HepG2 (cell line): ENCODE measurements around the gene DNAAF1. TPM values are rescaled to one million over a fixed set of nuclear protein-coding genes. Genes with fewer than 3 reads are reported as not detected.

Experiments
- ATF1 ChIP-seq: IDR thresholded peaks from 2 replicates; pipeline ENCODE4 v1.6.1; 2016; ENCODE audit warnings: mild to moderate bottlenecking, control low read depth
- DNMT3B ChIP-seq: conservative IDR thresholded peaks from 2 replicates; pipeline ENCODE4 v1.6.1; 2016; ENCODE audit warnings: missing biosample characterization, control low read depth
- HNRNPK ChIP-seq: fragments of 200-400 bp; formaldehyde crosslinking; IDR thresholded peaks from 2 replicates; pipeline ENCODE4 v1.6.1; 2018; ENCODE audit warnings: low read length, low read depth, moderate library complexity, mild to moderate bottlenecking; ENCODE audit not compliant: poor library complexity, severe bottlenecking
- HNRNPLL ChIP-seq: fragments of 200-400 bp; formaldehyde crosslinking; IDR thresholded peaks from 2 replicates; pipeline ENCODE4 v1.6.1; 2017; ENCODE audit warnings: mild to moderate bottlenecking, low read depth, low read length; ENCODE audit not compliant: poor library complexity, severe bottlenecking
- KAT7 ChIP-seq: IDR thresholded peaks from 2 replicates; pipeline ENCODE4 v1.6.1; 2018; ENCODE audit warnings: borderline replicate concordance, missing compliant biosample characterization
- MXD4 ChIP-seq: IDR thresholded peaks from 2 replicates; pipeline ENCODE4 v1.6.1; 2016; ENCODE audit warnings: mild to moderate bottlenecking, missing biosample characterization, missing genetic modification reagents
- NKX3-1 ChIP-seq: sonication (generic); formaldehyde crosslinking; IDR thresholded peaks from 2 replicates; pipeline ENCODE4 v1.5.0; 2020; ENCODE audit warnings: missing genetic modification reagents
- NR0B2 ChIP-seq: sonication (generic); formaldehyde crosslinking; IDR thresholded peaks from 2 replicates; pipeline ENCODE4 v1.4.0; 2020; ENCODE audit warnings: mild to moderate bottlenecking, missing genetic modification reagents
- NR2F1 ChIP-seq, 2 experiments: fragments of 450-650 bp in 1 of 2; formaldehyde crosslinking in 1 of 2; IDR thresholded peaks; 2 replicates each; pipeline versions ENCODE4 v1.5.0 to v1.6.1; 2016 to 2020; ENCODE audit warnings: mild to moderate bottlenecking in 1 of 2, missing compliant biosample characterization in 1 of 2, missing genetic modification reagents in 1 of 2, moderate library complexity in 1 of 2
- PAWR ChIP-seq: sonication (generic); formaldehyde crosslinking; IDR thresholded peaks from 2 replicates; pipeline ENCODE4 v1.4.0; 2020; ENCODE audit warnings: missing genetic modification reagents, mild to moderate bottlenecking, borderline replicate concordance
- RARG ChIP-seq: sonication (generic); formaldehyde crosslinking; IDR thresholded peaks from 2 replicates; pipeline ENCODE4 v1.4.0; 2020; ENCODE audit warnings: low read depth, mild to moderate bottlenecking, missing genetic modification reagents
- TFAP4 ChIP-seq: sonication (generic); IDR thresholded peaks from 2 replicates; pipeline ENCODE4 v1.6.1; 2016; ENCODE audit warnings: low read depth, borderline replicate concordance
- THYN1 ChIP-seq: sonication (generic); formaldehyde crosslinking; IDR thresholded peaks from 2 replicates; pipeline ENCODE4 v1.8.1; 2023; ENCODE audit warnings: low read depth, mild to moderate bottlenecking, moderate library complexity, missing genetic modification reagents, borderline replicate concordance
- ZBTB20 ChIP-seq: sonication (generic); formaldehyde crosslinking; IDR thresholded peaks from 2 replicates; pipeline ENCODE4 v1.8.1; 2023; ENCODE audit warnings: missing genetic modification reagents, low read depth, mild to moderate bottlenecking, borderline replicate concordance
- ZFAT ChIP-seq: sonication (generic); formaldehyde crosslinking; conservative IDR thresholded peaks from 2 replicates; pipeline ENCODE4 v1.8.1; 2023; ENCODE audit warnings: missing genetic modification reagents, inconsistent platforms
- ZNF138 ChIP-seq: sonication (generic); formaldehyde crosslinking; IDR thresholded peaks from 2 replicates; pipeline ENCODE4 v1.5.0; 2020; ENCODE audit warnings: mild to moderate bottlenecking, low read depth, missing genetic modification reagents
- ZNF225 ChIP-seq: sonication (generic); formaldehyde crosslinking; IDR thresholded peaks from 2 replicates; pipeline ENCODE4 v1.4.0; 2020; ENCODE audit warnings: mild to moderate bottlenecking, missing genetic modification reagents
- ZNF230 ChIP-seq: sonication (generic); formaldehyde crosslinking; IDR thresholded peaks from 2 replicates; pipeline ENCODE4 v1.4.0; 2020; ENCODE audit warnings: mild to moderate bottlenecking, missing genetic modification reagents
- ZNF260 ChIP-seq: sonication (generic); formaldehyde crosslinking; IDR thresholded peaks from 2 replicates; pipeline ENCODE4 v1.4.0; 2020; ENCODE audit warnings: missing genetic modification reagents, low read depth, mild to moderate bottlenecking, borderline replicate concordance
- ZNF383 ChIP-seq: sonication (generic); formaldehyde crosslinking; IDR thresholded peaks from 2 replicates; pipeline ENCODE4 v1.4.0; 2020; ENCODE audit warnings: missing genetic modification reagents, mild to moderate bottlenecking, borderline replicate concordance
- ZNF441 ChIP-seq: sonication (generic); formaldehyde crosslinking; IDR thresholded peaks from 2 replicates; pipeline ENCODE4 v1.7.0; 2021; ENCODE audit warnings: missing genetic modification reagents, borderline replicate concordance
- ZNF646 ChIP-seq: sonication (generic); formaldehyde crosslinking; IDR thresholded peaks from 2 replicates; pipeline ENCODE4 v1.9.0; 2021; ENCODE audit warnings: mild to moderate bottlenecking, missing genetic modification reagents
- ZSCAN20 ChIP-seq: sonication (generic); formaldehyde crosslinking; IDR thresholded peaks from 2 replicates; pipeline ENCODE4 v1.4.0; 2020; ENCODE audit warnings: missing genetic modification reagents, mild to moderate bottlenecking, borderline replicate concordance
- polyA plus RNA-seq, 8 experiments: library from polyadenylated mRNA; depleted of rRNA in 3 of 8; stranded (reverse) in 7 of 8; unstranded in 1 of 8; fragments of >200 nt; fragmentation: Illumina TruSeq in 4 of 8; extraction: Trizol in 4 of 8; gene quantifications; 2 replicates each; pipeline versions ENCODE4 v1.2.1 to v1.2.3, GENCODE V29; 2011 to 2016; ENCODE audit warnings: low read depth in 4 of 8, missing spikeins in 1 of 8, mixed read lengths in 1 of 8; ENCODE audit not compliant: insufficient read depth in 1 of 8
- total RNA-seq, 5 experiments: library from RNA; depleted of rRNA; stranded (reverse); fragments of >200 nt; fragmentation: Illumina TruSeq; extraction: Trizol; gene quantifications; 2 replicates each; pipeline ENCODE4 v1.2.3, GENCODE V29; 2016; ENCODE audit warnings: low read depth in 1 of 5

Gene DNAAF1
- total and polyA plus RNA-seq, 2 of the 13 experiments (the other 11 are each of a cell fraction or from before 2014, with no cell fraction given) = 0.04 TPM; not detected in 1

- TF ChIP-seq HNRNPLL = no peak
- TF ChIP-seq TFAP4 = no peak
- TF ChIP-seq ZFAT (CRISPR knock-in tag) = no peak
- TF ChIP-seq ZNF230 (CRISPR knock-in tag) = no peak
- TF ChIP-seq NKX3-1 = no peak
- TF ChIP-seq ZNF138 (CRISPR knock-in tag) = no peak
- TF ChIP-seq ATF1 (CRISPR knock-in tag) = no peak
- no peak for TF ChIP-seq PAWR
- no peak for TF ChIP-seq HNRNPK
- TF ChIP-seq NR0B2 (CRISPR knock-in tag) = no peak; the same call in 1 of the 2 replicates
- no peak for TF ChIP-seq ZNF441 (CRISPR knock-in tag)
- TF ChIP-seq THYN1 = no peak
- no peak for TF ChIP-seq ZBTB20 (CRISPR knock-in tag)
- TF ChIP-seq NR2F1 (CRISPR knock-in tag; IDR thresholded peaks at IDR 0.05) = no peak
- no peak for TF ChIP-seq ZNF225
- TF ChIP-seq ZSCAN20 (CRISPR knock-in tag) = no peak
- TF ChIP-seq KAT7 (CRISPR knock-in tag) = no peak
- no peak for TF ChIP-seq RARG
- TF ChIP-seq ZNF260 (CRISPR knock-in tag) = no peak
- TF ChIP-seq MXD4 (CRISPR knock-in tag) = no peak
- TF ChIP-seq ZNF646 (CRISPR knock-in tag) = no peak
- TF ChIP-seq DNMT3B (CRISPR knock-in tag) = no peak
- TF ChIP-seq ZNF383 = no peak
Observed at GRCh38 chr16:84144209-84144858, 774 bp upstream of the DNAAF1 start (continued).
